HEK293T (cell line): ENCODE measurements around the gene CORO1C.

Experiments used
- CTCF ChIA-PET: fragments of 350-600 bp; formaldehyde crosslinking; extraction: SDS; loops from one replicate; lab custom pipeline; 2021; ENCODE audit warnings: antibody characterized with exemption, inconsistent platforms; lab: Yijun Ruan, JAX
- POLR2A ChIA-PET: fragments of 350-600 bp; formaldehyde crosslinking; extraction: SDS; loops from one replicate; lab custom pipeline; 2020; ENCODE audit warnings: antibody characterized with exemption, inconsistent platforms; lab: Yijun Ruan, JAX
- DNase-seq: peaks from one replicate; pipeline ENCODE4 v3.0.0; 2012; ENCODE audit warnings: mixed read lengths; ENCODE audit errors: extremely low spot score
- ARNT ChIP-seq: fragments of 450-650 bp; IDR thresholded peaks from 2 replicates; pipeline ENCODE4 v1.6.1; 2017; ENCODE audit warnings: mild to moderate bottlenecking
- CTBP1 ChIP-seq: fragments of 450-650 bp; IDR thresholded peaks from 2 replicates; pipeline ENCODE4 v1.6.1; 2016; ENCODE audit warnings: borderline replicate concordance
- ELF4 ChIP-seq: fragments of 450-650 bp; IDR thresholded peaks from 2 replicates; pipeline ENCODE4 v1.6.1; 2017; ENCODE audit warnings: antibody characterized with exemption
- FOXA1 ChIP-seq: fragments of 450-650 bp; IDR thresholded peaks from 2 replicates; pipeline ENCODE4 v1.6.1; 2016; ENCODE audit warnings: mild to moderate bottlenecking
- FOXK2 ChIP-seq: fragments of 450-650 bp; IDR thresholded peaks from 2 replicates; pipeline ENCODE4 v1.6.1; 2016; ENCODE audit warnings: mild to moderate bottlenecking
- FOXM1 ChIP-seq: fragments of 450-650 bp; IDR thresholded peaks from 2 replicates; pipeline ENCODE4 v1.6.1; 2017; ENCODE audit warnings: mild to moderate bottlenecking, borderline replicate concordance
- HDGF ChIP-seq: fragments of 450-650 bp; IDR thresholded peaks from 2 replicates; pipeline ENCODE4 v1.6.1; 2017; ENCODE audit warnings: antibody characterized with exemption, borderline replicate concordance
- L3MBTL2 ChIP-seq: fragments of 450-650 bp; conservative IDR thresholded peaks from 2 replicates; pipeline ENCODE4 v1.6.1; 2016; ENCODE audit warnings: mild to moderate bottlenecking
- LEF1 ChIP-seq: fragments of 450-650 bp; IDR thresholded peaks from 2 replicates; pipeline ENCODE4 v1.6.1; 2017; ENCODE audit warnings: mild to moderate bottlenecking, borderline replicate concordance
- NFRKB ChIP-seq: fragments of 450-650 bp; IDR thresholded peaks from 2 replicates; pipeline ENCODE4 v1.6.1; 2016; ENCODE audit warnings: mild to moderate bottlenecking, moderate library complexity
- PKNOX1 ChIP-seq: fragments of 450-650 bp; IDR thresholded peaks from 2 replicates; pipeline ENCODE4 v1.6.1; 2016
- SP1 ChIP-seq: fragments of 450-650 bp; IDR thresholded peaks from 2 replicates; pipeline ENCODE4 v1.6.1; 2017
- SUZ12 ChIP-seq: fragments of 450-650 bp; IDR thresholded peaks from 2 replicates; pipeline ENCODE4 v1.6.1; 2016; ENCODE audit warnings: mild to moderate bottlenecking
- TARDBP ChIP-seq: fragments of 450-650 bp; IDR thresholded peaks from 2 replicates; pipeline ENCODE4 v1.6.1; 2016
- ZNF384 ChIP-seq: fragments of 450-650 bp; IDR thresholded peaks from 2 replicates; pipeline ENCODE4 v1.6.1; 2016

Gene CORO1C

GRCh38 chr12:108690191-108690518 is 41.2 kb downstream of the CORO1C start:
- ChIA-PET CTCF (interaction anchor here (0.6 to 2.7 kb wide), 2 partner anchors 12 to 100 kb away, joined by 4 to 6 read pairs; no protein-coding TSS in a partner anchor), POLR2A (interaction anchor here (2.4 kb wide), 1 partner anchor 40 kb away, joined by 8 read pairs; no protein-coding TSS in a partner anchor)
- DNase-seq: no peak
- TF ChIP-seq HDGF (no peak), PKNOX1 (no peak), LEF1 (no peak), L3MBTL2 (no peak)

- ChIA-PET POLR2A (interaction anchor here (2.4 kb wide), 1 partner anchor 41 kb away, joined by 8 read pairs; no protein-coding TSS in a partner anchor), CTCF (interaction anchor here (0.6 to 2.7 kb wide), 2 partner anchors 12 to 101 kb away, joined by 4 to 6 read pairs; no protein-coding TSS in a partner anchor)
- TF ChIP-seq PKNOX1: peak; percentile 81
- no peak for TF ChIP-seq ZNF384
These were observed 41.8 kb downstream of the CORO1C start for GRCh38 chr12:108689314-108690190.

GRCh38 chr12:108686780-108687179 is 44.5 kb downstream of the CORO1C start:
- TF ChIP-seq CTBP1 (no peak), HDGF (no peak), FOXM1 (no peak), NFRKB (no peak), PKNOX1 (no peak), ELF4 (no peak), SP1 (no peak), ARNT (no peak), FOXK2 (no peak), ZNF384 (no peak), TARDBP (no peak), FOXA1 (no peak)
- CTCF ChIA-PET: interaction anchor here (1.0 kb wide), 1 partner anchor 117 kb away, joined by 3 read pairs; no protein-coding TSS in a partner anchor
- POLR2A ChIA-PET: no interaction called here
- DNase-seq: no peak

More at GRCh38 chr12:108689314-108690190, 41.8 kb downstream of the CORO1C start:
- no peak for DNase-seq

GRCh38 chr12:108685469-108686260 is 45.7 kb downstream of the CORO1C start:
- ChIA-PET POLR2A (no interaction called here), CTCF (interaction anchor here (0.7 to 1.0 kb wide), 3 partner anchors 19 to 118 kb away, joined by 3 read pairs; no protein-coding TSS in a partner anchor)
- DNase-seq: no peak
- TF ChIP-seq PKNOX1 (0 out of 2 replicates have a peak, but pooled peaks have one; percentile 7), SP1 (no peak)

- TF ChIP-seq ELF4 (no peak), FOXA1 (no peak), CTBP1 (no peak), PKNOX1 (no peak), FOXK2 (no peak), ARNT (no peak), SP1 (no peak), SUZ12 (no peak), HDGF (no peak), NFRKB (no peak), TARDBP (no peak)
- POLR2A ChIA-PET: no interaction called here
- CTCF ChIA-PET: no interaction called here
- DNase-seq: no peak
These were observed 47.3 kb downstream of the CORO1C start for GRCh38 chr12:108683906-108684556.
